GM18873 (cell line): ENCODE results near the gene LURAP1L.

ENCODE experiments used
- ATAC-seq: cut with Tn5 transposase; IDR thresholded peaks from one replicate; pipeline ENCODE4 v1.9.1; 2021; ENCODE audit warnings: mild to moderate bottlenecking, moderate library complexity, moderate number of reproducible peaks; ENCODE audit not compliant: unreplicated experiment, low FRiP score

The LURAP1L gene

GRCh38 chr9:12774861-12775678 lies at the start of gene LURAP1L:
Gene LURAP1L, plus strand, starts transcription at chr9:12775020. Its CDS starts 696 bp downstream, at chr9:12775716.
- ATAC-seq: no peak

- no peak for ATAC-seq
Measured at GRCh38 chr9:12726795-12727194, 48.0 kb upstream of the LURAP1L start.

- ATAC-seq: no peak
Measured at GRCh38 chr9:12730198-12730597, 44.6 kb upstream of the LURAP1L start.

GRCh38 chr9:12730927-12731326 lies 43.9 kb upstream of the LURAP1L start:
- ATAC-seq: no peak

- no peak for ATAC-seq
Measured at GRCh38 chr9:12732971-12733370, 41.8 kb upstream of the LURAP1L start.

- ATAC-seq: no peak
Measured at GRCh38 chr9:12735665-12736064, 39.2 kb upstream of the LURAP1L start.

- no peak for ATAC-seq
Measured at GRCh38 chr9:12737871-12738270, 36.9 kb upstream of the LURAP1L start.

- ATAC-seq: no peak
Measured at GRCh38 chr9:12739014-12739652, 35.7 kb upstream of the LURAP1L start.

- no peak for ATAC-seq
Measured at GRCh38 chr9:12740845-12741244, 34.0 kb upstream of the LURAP1L start.

- ATAC-seq: no peak
Measured at GRCh38 chr9:12748016-12748415, 26.8 kb upstream of the LURAP1L start.

DNA sequence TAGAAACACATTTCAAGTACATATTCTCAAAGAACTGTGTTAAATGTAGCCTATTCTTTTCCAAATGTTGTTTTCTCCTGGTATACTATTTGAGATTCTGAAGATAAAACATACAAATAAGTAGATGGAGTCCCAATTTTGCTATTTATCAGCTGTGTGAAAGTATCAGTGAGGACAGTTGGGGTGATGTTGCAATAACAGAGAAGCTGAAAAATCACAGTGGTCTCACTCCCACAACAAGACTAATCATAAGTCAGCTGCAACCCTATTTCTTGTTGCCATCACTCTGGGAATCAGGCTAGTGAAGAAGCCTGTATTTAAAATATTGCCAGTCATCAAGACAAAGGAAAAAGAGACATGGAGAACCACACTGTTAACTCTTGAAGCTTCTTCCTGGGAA lies 25.9 kb upstream of the LURAP1L start:
- ATAC-seq: no peak

GRCh38 chr9:12753931-12754330 lies 20.9 kb upstream of the LURAP1L start:
- ATAC-seq: no peak

DNA sequence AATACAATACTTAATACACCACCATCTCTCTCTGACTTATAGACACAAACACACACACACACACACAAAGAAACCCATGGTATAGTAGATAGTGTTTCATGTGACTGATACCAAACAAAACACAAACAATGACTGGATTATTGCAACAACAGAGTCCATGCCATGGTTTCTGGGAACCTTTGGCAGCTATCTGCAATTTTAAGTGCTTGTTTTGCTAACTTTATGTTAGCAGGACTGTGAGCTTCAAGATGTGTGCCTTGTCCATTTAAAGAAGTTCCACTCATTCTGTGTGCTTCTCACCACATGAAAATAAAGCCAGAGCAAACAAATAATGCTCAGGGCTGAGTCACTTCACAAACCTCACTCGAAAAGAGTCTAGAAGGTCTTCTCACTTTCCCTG lies 15.1 kb upstream of the LURAP1L start:
- no peak for ATAC-seq

- no peak for ATAC-seq
Measured at GRCh38 chr9:12760758-12761157, 14.1 kb upstream of the LURAP1L start.

- ATAC-seq: no peak
Measured at GRCh38 chr9:12764150-12764549, 10.7 kb upstream of the LURAP1L start.

GRCh38 chr9:12765088-12765798 lies 9.6 kb upstream of the LURAP1L start:
- ATAC-seq: no peak

- ATAC-seq: no peak
Measured at GRCh38 chr9:12766357-12766756, 8.5 kb upstream of the LURAP1L start.

GRCh38 chr9:12770261-12770660 lies 4.6 kb upstream of the LURAP1L start:
- no peak for ATAC-seq

DNA sequence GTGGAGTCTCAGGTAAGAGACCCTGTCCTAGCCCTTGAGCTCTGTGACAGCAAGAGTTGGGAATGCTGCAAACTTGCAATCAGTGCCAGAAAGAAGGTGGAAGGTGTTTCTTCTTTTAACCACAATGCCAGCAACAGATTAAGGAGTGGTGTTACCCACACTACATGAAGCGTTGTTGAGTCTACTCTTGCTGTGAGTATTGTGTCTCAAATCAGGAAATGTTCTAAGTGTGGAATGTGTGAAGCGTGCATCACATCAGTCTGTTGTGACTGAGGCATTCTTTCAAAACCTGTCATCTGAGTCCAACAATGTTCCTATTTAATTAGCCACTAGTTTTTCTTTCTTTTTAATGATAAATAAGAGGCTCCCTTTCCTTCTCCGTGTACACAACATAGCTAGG lies 2.9 kb upstream of the LURAP1L start:
- no peak for ATAC-seq

DNA sequence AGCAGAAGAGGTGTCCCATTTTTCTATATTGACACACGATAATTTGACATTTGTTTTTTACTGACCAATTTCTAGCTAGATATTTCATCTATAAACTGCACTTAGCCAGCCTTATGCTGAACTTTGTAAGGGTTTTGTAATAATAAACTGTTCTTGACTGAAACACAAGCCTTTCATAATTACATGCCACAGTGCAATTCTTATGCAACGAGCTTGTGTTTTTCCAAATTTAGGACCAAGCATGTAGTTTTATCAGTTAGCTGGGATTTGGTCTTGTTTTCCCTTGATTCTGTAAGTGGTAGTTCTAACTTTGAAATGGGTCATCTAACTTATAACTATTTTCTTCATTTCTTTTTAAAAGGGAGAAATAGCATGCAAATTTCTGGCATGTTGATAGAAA lies 1.3 kb upstream of the LURAP1L start:
- no peak for ATAC-seq
